ENCODE measurements around the gene AP5S1.

AP5S1 gene, protein sequence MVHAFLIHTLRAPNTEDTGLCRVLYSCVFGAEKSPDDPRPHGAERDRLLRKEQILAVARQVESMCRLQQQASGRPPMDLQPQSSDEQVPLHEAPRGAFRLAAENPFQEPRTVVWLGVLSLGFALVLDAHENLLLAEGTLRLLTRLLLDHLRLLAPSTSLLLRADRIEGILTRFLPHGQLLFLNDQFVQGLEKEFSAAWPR

DNA sequence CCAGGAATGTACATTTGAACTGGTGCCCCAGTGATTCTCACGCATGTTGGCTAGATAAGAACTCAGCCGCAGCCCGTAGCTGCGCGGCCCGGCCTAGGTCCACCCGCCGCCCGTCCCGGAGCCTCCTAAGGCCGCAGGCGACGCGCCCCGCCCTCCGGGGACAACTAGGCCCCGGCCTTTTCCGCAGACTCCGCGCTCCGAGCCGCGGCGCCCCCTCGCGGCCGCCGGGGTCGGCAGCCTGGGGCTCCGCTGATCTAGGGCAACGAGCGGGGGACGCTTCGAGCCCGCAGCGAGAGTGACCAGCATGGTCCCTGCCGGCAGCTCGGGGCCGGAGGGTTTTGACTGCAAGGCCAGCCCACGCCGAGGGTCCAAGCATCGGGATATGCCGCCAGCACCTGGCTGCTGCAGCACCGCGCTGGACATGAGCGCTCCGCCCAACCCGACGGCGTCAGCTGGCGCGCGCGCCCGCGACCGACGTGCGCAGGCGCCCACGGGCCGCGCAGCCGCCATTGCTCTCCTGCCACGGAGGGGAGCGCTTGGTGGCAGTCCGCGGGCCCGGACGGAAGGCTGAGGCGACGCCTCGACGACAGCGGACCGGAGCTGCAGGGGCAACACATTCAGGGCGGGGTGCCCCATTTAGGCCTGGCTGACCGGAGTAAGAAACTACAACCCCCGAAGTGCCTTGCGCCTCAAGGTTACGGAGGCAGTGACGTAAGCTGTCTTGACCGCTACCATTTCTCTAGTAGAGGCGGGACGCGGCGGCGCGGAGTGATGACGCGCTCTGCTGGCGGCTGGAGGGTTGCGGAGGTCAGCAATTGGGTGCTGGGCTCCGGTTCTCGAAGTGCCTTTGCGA, at the start of gene AP5S1:
Gene AP5S1 (plus strand): TSS at position 500 of the 853 bp plus-strand sequence. CDS start 1,571 bp downstream, outside the sequence.
- in situ Hi-C loops (cut with MboI; ENCODE audit: low sequenced_read_pairs), result no loop called here

DNA sequence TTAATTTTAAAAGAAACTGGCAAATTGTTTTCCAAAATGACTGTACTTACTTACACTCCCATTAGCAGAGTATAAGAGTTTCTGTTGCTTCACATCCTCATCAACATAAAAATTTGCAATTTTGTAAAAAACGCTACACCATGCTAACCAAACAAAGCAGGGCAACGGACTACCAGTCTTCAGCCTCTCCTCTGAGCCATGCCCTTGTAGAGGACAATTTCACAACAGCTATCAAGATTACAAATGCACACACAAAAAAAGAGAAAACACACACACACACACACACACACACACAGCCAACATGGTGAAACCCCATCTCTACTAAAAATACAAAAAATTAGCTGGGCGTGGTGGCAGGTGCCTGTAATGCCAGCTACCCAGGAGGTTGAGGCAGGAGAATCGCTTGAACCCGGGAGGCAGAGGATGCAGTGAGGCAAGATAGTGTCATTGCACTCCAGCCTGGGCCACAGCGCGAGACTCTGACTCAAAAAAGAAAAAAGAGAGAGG, 48.7 kb upstream of the AP5S1 start:
- in situ Hi-C loops (cut with MboI; ENCODE audit: low sequenced_read_pairs), result no loop called here

DNA sequence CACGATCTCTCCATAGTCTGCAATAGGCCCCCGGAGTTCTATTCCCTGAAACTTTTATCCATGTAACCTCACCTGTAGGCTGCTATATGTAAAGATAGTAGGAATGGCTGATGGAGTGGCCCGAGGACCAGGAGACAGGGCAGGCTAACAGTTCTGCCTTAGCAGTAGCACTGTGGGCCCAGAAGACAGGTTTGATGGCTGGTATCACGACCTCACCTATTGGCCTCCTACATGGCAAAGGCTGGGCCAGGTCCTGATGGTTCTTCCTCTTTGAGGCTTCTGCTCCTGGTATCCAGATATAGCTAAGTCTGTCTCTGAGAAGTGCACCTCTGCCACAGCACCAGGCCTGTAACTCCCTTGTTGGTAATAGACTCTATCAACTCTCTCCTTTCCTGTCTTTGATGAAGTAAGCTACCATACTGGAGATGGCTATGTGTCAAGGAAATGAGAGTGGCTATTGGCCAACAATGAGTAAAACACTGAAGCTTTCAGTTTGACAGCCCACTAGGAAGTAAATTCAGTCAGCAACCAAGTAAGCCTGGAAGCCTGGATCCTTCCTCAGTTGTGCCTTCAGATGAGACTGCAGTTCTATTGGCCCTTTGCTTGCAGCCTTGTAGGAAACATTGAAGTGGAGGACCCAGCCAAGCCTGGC, 44.8 kb upstream of the AP5S1 start:
- in situ Hi-C loops (cut with MboI; ENCODE audit: low sequenced_read_pairs), result loop anchor here (25.0 kb wide), 1 partner anchor 312 kb away; no protein-coding TSS in a partner anchor

DNA sequence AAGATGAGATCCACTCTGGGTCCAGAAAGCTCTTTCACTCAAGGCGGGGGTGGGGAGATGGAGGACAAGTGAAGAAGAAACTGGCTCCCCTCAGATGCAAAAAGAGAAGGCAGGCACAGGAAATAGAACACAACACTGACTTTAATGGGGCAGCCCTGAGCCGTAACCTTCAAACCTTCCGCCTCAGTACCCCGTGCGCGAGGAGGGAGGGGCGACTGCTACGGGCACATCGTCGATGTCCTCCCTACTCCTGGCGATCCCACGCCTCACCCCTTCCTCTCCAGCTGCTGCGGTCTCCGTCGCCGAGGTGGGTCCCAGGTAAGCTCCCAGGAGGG, 43.0 kb upstream of the AP5S1 start:
- in situ Hi-C loops (cut with MboI; ENCODE audit: low sequenced_read_pairs), result loop anchor here (25.0 kb wide), 1 partner anchor 310 kb away; no protein-coding TSS in a partner anchor

DNA sequence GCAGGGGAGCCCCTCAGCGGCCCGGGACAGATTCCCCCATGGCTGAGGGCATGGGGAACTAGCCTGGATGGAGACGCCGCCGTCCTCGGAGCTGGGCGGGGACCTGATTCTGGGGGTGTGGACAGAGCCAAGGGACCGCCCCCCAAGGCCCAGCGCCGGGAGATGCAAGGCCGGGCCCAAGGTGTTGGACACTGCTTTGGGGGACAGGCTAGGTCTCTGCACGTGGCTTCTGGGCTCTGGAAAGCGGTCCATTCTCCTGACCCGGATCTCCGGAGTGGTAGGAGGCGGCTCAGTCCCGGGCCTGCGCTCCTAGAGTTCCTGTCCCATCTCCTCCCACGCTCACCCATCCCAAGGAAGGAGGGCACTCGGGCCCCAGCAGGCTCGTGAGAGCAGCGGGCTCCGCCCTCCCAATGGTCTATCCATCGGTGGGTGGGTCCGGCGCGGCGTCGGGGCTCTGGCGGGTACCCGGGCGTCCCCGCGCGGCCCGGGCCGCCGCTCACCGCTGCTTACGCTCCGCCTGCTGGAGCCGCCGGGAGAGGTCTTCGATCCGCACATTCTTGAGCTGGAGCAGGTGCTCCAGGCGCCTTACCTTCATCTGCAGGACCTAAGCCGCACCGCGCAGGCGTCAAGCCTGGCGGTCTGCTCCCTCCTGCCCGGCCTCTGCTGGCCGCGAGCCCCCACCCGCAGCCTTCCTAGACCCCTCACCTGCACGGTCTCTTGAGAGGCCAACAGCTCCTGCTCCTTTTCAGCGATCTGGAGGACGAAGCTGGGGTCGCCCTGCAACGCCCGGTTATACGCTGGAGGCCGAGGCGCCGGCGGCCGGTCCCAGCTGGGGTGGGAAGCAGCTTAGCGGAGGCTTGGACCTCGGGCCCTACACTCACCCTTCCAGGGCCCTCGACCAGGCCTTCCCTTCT, 42.4 kb upstream of the AP5S1 start:
- in situ Hi-C loops (cut with MboI; ENCODE audit: low sequenced_read_pairs), result loop anchor here (25.0 kb wide), 1 partner anchor 309 kb away; no protein-coding TSS in a partner anchor

DNA sequence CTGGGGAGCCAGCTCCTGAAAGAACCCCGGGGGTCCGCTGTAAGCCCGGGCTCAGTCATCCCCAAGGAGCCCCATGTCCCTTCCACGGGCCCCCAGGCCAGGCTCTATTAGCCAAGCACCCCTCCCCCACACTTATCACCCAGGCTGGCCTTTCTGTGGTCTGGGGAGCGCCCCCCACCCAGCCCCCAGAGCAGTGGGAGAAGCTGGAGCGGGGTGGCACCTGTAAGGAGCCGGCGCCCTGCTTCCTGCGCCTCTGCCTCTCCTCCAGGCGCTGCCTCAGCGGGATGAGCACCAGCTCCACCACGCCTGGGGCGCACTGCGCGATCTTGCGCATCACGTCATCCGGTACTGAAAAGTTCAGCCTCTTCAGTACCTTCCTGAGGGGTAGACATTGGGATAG, 41.4 kb upstream of the AP5S1 start:
- in situ Hi-C loops (cut with MboI; ENCODE audit: low sequenced_read_pairs), result loop anchor here (25.0 kb wide), 1 partner anchor 308 kb away; no protein-coding TSS in a partner anchor

DNA sequence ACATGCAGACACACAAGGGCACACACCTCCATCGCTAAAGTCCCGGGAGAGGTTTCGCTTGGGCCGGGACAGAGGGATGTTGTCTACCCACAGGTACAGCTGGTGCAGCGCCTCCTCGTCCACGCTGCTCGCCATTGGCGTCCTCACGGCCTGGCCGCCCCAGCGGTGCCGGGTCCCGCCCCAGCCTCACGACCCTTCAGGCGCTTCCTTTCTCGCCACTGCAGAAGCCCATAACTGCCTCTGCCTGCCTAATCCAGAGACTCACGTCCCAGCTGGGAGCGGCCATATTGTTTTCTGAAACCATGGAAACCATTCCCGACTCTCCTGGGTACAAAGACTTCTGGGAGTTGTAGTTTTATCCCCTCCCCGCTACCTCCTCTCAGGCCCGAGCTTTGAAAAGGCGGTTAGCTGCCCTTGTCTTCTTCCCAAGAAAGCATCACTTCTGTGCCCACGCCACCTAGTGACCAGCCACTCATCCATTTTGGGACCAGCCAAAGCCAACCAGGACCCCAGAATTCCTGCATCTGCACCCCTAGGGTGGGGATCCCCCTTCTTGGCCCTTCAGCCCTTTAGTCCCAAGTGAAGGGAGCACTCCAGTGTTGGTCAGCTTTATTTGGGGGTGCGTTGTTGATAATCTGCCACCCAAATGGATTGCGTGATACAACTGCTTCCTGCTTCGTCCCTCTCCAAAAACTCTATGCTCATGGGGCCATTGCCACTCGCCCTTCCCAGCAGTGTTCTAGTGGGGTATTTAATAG, 39.0 kb upstream of the AP5S1 start, which contains the start of gene SPEF1:
Gene SPEF1 (minus strand): TSS at position 296 of the 758 bp plus-strand sequence. CDS start 161 bp downstream, at position 135.
- in situ Hi-C loops (cut with MboI; ENCODE audit: low sequenced_read_pairs), result loop anchor here (10.0 to 25.0 kb wide), 2 partner anchors 73 to 306 kb away; no protein-coding TSS in a partner anchor

DNA sequence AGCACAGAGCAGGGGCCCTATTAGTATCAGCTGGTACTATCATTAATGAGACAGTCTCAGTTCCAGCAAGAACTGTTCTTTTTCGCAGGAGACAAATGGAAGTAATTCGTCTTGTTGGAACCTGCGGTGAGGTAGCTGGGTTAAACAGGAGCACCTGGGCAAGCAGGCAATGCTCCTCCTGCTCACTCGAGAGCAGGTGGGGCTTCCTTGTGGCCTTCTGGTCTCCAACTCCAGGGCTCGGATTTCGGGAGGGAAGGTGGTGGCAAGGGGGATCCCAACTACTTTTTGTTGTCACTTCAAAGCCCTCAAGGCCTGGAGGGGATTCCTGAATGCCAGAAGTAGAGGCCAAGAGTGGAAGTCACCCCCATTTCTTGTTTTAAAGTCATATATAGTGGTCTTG, 37.8 kb upstream of the AP5S1 start:
- in situ Hi-C loops (cut with MboI; ENCODE audit: low sequenced_read_pairs), result loop anchor here (10.0 to 25.0 kb wide), 2 partner anchors 72 to 305 kb away; no protein-coding TSS in a partner anchor

DNA sequence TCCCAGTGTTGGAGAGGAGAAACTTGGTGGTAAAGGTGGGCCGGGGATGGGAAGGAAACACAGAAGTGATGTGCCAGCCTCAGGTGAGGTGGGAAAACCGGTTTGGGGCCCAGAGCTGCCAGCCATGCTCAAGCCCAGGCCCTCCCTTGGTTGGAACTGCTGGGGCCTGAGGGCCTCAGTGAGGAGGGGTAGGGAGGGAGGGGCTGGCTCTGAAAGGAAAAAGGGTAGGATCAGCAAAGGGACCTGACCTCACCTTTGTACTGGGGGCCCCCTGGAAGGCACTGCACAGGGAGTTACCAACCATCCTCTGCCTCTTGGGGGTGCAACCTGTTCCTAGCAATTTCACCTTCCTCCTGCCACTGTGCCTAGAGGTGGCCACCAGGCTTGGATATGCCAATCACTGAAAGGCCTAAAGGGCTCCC, 37.3 kb upstream of the AP5S1 start:
- in situ Hi-C loops (cut with MboI; ENCODE audit: low sequenced_read_pairs), result loop anchor here (10.0 to 25.0 kb wide), 2 partner anchors 72 to 304 kb away; no protein-coding TSS in a partner anchor

DNA sequence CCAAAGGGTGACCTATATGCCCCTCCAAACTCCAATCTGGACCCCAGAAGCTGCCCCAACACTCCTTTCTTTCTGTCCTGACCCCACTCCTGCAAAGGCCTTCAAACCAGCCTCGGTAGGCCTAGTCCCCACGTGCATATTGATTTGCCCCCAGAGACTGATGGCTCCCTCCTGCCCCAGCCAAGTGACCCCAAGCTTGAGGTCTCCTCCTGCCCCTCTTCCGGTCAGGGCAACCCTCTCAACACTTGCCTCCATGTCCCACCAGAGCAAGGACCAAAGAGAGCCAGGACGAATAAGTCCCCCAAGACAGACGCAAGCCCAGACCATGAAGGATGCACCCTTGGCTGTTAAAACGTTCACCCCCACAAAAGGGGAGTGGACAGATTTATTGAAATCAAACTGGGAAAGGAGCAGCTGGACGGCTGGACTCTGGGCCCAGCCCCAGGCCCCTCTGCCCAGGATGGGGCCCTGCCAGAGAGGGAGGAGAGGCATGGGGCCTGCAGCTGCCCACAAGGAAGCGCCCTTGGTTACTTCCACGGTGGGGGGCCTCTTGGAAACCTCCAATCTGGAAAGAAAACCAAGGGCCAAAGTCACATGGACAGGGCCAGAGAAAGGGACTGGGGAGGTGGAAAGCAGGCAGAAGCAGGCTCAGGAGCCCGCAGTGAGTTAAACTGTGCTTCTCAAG, 36.7 kb upstream of the AP5S1 start:
- in situ Hi-C loops (cut with MboI; ENCODE audit: low sequenced_read_pairs), result loop anchor here (10.0 to 25.0 kb wide), 2 partner anchors 71 to 304 kb away; no protein-coding TSS in a partner anchor

DNA sequence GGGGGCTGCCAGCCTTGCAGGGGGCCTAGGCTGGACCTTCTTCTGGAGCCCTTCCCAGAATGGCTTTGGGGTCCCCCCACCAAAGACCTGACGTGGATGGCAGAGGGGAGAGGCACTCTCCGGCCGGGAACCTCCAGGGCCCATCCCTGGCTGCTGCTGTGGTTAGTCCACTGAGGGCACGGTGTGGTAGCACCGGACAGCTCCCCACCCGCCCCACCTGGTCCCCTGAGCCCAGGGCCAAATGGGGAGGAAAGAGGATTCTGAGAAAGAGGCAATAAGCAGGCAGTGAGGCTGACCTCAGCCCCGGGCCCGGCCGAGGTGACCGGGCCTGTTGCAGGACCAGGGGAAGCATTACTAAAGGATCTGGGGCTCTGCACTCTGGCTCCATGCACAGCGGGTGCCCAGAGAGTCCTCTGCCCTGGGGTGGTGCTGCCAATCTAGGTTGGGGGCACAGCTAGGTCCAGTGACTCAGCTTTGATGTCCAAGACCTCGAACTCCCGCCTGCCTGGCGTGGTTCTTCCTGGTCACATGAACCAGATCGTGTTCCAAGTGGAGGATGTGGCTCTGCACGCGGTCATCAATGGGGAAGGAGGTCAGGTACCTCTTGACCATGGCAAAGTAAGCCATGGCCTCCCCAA, 36.0 kb upstream of the AP5S1 start:
- in situ Hi-C loops (cut with MboI; ENCODE audit: low sequenced_read_pairs), result loop anchor here (10.0 to 25.0 kb wide), 2 partner anchors 70 to 303 kb away; no protein-coding TSS in a partner anchor

DNA sequence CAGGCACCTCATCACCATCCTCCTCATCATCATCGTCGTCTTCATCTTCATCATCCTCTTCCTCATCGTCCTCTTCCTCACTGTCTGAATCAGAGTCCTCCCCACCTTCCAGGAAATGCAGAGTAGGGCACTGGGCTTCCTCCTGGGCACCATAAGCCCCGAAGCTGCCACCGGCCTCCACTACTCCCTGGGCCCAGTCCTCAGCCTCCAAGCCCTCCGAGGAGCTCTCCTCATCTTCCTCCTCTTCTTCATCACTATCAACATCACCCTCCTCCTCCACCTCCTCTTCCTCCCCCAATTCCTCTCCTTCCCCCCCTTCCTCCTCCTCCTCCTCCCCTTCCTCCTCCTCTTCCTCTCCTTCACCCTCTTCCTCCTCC, 35.5 kb upstream of the AP5S1 start:
- in situ Hi-C loops (cut with MboI; ENCODE audit: low sequenced_read_pairs), result loop anchor here (10.0 to 25.0 kb wide), 2 partner anchors 70 to 302 kb away; no protein-coding TSS in a partner anchor

DNA sequence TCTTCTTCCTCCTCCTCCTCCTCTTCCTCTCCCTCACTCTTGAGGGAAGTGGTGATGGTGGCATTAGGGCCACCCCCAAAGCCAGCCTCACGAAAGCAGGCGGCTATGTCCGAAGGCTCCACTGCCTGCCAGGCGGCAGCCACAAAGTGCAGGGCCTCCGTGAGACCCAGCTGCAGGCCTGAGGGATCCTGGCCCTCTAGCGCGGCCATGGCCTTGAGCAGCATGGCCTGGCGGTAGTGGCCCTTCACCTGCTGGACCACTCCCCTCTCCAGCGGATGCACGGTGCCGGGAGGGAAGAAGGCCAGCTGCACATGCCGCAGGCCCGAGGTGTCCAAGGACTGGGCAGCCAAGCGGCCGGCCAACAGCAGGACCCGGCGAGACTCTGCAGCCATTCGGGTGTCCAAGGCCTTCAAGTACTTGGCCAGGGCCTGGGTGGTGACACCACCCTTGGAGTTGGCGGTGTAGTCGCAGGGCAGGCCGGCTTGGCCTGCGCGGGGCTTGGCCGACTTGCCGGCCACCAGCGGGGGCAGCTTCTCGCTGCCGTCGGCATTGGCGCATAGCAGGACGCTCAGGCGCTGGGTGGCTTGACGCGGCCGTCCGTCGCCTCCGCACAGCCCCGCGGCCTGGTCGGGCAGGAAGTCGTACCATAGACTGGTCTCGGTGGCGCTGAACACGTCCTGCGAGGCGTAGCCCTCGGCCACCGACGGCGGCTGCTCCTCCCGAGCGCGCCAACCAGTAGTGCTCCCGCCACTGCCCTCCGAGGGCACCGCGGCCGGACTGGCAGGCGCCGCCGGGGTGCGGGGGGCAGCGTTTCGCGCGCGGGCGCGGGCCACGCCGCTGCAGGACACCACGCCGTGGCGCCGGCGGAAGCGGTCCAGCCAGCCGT, 34.9 kb upstream of the AP5S1 start:
- in situ Hi-C loops (cut with MboI; ENCODE audit: low sequenced_read_pairs), result loop anchor here (10.0 to 25.0 kb wide), 2 partner anchors 69 to 302 kb away; no protein-coding TSS in a partner anchor

DNA sequence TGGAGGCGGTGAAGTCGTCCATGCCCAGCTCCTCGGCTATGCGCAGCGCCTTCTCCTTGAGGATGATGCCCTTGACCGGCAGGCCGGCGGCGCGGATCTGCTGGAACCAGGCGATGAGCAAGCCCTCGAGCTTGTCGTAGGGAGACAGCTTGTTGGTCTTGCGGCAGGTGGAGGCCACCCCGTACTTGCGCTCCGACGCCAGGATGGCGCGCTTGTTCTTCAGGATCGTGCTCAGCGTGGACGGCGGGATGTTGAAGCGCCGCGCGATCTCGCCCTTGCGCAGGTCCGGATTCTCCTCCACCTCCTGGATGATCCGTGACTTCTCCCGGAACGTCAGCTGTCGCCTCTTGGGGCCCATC, 34.2 kb upstream of the AP5S1 start:
- in situ Hi-C loops (cut with MboI; ENCODE audit: low sequenced_read_pairs), result loop anchor here (10.0 to 25.0 kb wide), 2 partner anchors 69 to 301 kb away; no protein-coding TSS in a partner anchor

DNA sequence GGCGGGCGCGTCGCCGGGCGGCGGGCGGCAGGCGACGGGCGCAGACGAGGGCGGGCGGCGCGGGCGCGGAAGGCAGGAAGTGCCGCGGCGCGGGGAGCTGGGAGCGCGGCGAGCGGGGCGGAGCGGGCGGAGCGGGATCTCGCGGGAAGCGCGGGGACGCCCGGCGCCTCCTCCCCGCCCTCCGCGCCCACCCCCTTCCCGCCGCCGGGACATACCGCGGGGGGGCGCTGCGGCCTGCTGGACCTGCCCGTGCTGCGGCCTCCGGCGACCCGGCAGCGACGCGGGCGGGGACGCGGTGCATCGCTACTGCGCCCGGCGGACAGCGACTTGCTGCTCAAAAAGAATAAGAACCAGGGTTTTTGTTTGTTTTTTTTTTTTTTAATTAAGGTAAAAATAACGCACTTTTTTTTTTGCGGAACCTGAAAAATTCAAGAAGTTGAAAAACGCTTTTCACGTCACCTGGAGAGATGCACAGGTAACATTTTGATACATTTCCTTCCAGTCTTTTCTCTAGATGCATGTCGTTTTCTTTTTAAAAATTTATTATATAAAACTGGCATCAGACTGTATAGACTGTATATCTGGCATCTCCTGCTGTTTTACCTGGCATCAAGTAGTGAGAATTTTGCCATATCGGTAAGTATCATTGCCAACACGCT, 33.6 kb upstream of the AP5S1 start, which contains the start of gene CENPB:
Gene CENPB (minus strand): TSS at position 76 of the 659 bp plus-strand sequence. CDS start 257 bp downstream, outside the sequence.
- in situ Hi-C loops (cut with MboI; ENCODE audit: low sequenced_read_pairs), result loop anchor here (10.0 to 25.0 kb wide), 2 partner anchors 68 to 301 kb away; no protein-coding TSS in a partner anchor
